ENCODE data around the gene LY6G6D.

The LY6G6D gene

GRCh38 chr6:31767096-31767645, 52.0 kb downstream of the LY6G6D start:
- DNase-seq (ENCODE audit: low spot score): no peak
- no peak for TF ChIP-seq CTCF (IDR thresholded peaks at IDR 0.05; ENCODE audit: borderline replicate concordance, control extremely low read depth, extremely low read depth, insufficient read depth, missing control alignments)
- in situ Hi-C loops (cut with MboI; ENCODE audit: low sequenced_read_pairs, unreplicated experiment): no loop called here

Data from GM13976 (cell line).